Measurements from ENCODE around the gene TNFAIP2.

DNA sequence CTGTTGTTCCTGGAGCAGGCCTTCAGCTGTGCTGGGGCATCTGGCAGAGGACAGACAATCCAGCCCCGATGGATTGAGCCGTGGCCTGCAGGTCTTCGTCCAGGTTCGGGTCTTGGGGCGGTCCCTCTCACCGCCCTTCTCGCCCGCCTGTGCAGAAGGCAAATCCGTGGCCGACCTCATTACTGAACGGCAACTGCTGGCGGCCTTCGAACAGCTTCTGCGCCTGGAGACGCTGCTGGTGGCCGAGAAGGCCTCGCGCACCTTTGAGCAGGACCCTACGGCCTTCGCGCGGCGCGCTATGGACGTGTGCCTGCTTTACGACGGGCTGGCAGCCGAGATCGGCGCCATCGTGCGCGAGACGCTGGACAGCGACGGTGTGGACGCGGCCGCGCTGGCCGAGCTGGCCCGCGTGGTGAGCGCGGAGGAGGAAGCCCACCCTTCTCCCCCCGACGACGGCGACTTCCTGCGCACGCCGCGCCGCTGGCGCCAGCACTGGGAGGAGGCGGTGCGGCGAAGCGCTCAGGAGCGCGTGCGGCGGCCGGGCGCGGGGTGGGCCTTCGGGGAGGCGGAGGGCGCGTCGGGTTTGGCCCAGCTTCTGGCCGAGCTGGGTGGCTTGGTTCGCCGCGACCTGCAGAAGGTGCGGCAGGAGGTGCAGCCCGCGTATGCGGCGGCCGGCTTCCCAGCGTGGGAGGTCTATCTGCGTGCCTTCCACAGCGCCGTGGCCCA lies 21.1 kb upstream of the TNFAIP2 start:
- TF ChIP-seq, protein P1, sequence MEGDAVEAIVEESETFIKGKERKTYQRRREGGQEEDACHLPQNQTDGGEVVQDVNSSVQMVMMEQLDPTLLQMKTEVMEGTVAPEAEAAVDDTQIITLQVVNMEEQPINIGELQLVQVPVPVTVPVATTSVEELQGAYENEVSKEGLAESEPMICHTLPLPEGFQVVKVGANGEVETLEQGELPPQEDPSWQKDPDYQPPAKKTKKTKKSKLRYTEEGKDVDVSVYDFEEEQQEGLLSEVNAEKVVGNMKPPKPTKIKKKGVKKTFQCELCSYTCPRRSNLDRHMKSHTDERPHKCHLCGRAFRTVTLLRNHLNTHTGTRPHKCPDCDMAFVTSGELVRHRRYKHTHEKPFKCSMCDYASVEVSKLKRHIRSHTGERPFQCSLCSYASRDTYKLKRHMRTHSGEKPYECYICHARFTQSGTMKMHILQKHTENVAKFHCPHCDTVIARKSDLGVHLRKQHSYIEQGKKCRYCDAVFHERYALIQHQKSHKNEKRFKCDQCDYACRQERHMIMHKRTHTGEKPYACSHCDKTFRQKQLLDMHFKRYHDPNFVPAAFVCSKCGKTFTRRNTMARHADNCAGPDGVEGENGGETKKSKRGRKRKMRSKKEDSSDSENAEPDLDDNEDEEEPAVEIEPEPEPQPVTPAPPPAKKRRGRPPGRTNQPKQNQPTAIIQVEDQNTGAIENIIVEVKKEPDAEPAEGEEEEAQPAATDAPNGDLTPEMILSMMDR (IDR thresholded peaks at IDR 0.05), result no peak
- no peak for TF ChIP-seq POLR2A (IDR thresholded peaks at IDR 0.05)

All from thyroid gland (tissue), 4 donors.